Caco-2 (cell line): ENCODE measurements around the gene SIK2. TPM values are rescaled to one million over a fixed set of nuclear protein-coding genes. Genes with fewer than 3 reads are reported as not detected.

Source experiments
- BruUV-seq: library from RNA; stranded (reverse); fragments of 400-500 nt; replicated peaks from 2 replicates; lab custom pipeline; 2021; lab: Mats Ljungman, UMichigan
- CTCF ChIA-PET: fragments of 300-600 bp; sonication (Branson Sonifier 250); formaldehyde crosslinking; loops from one replicate; lab custom pipeline; 2022; ENCODE audit warnings: antibody characterized with exemption; lab: Charles Lee
- POLR2A ChIA-PET: fragments of 300-600 bp; sonication (Branson Sonifier 250); formaldehyde crosslinking; loops from one replicate; lab custom pipeline; 2022; ENCODE audit warnings: antibody characterized with exemption; lab: Charles Lee
- DNase-seq, 2 experiments: peaks; one replicate each; pipeline versions ENCODE4 v3.0.0 to v3.0.0-alpha.2; 2020 to 2022
- H3K27me3 ChIP-seq: replicated peaks from 2 replicates; pipeline ENCODE4 v1.6.0; 2011; ENCODE audit warnings: low read length; ENCODE audit not compliant: control insufficient read depth, insufficient read depth
- H3K36me3 ChIP-seq: 2 replicates; pipeline ENCODE4 v1.5.1; 2011; ENCODE audit warnings: low read length; ENCODE audit not compliant: control insufficient read depth, insufficient read depth
- H3K4me1 ChIP-seq: fragments of 250-450 bp; sonication (Bioruptor Pico); 2 replicates; pipeline ENCODE4 v1.5.1; 2020; ENCODE audit warnings: mild to moderate bottlenecking
- H3K4me3 ChIP-seq: 2 replicates; pipeline ENCODE4 v1.5.1; 2011; ENCODE audit warnings: low read depth, mild to moderate bottlenecking, control low read depth, low read length
- H3K9me3 ChIP-seq: fragments of 250-450 bp; sonication (Bioruptor Pico); 2 replicates; pipeline ENCODE4 v1.5.1; 2020; ENCODE audit warnings: mild to moderate bottlenecking, moderate library complexity
- H3K27ac Mint-ChIP-seq: one replicate; pipeline ENCODE4 v1.8.0; 2022; ENCODE audit warnings: mixed read lengths; ENCODE audit not compliant: unreplicated experiment
- H3K27me3 Mint-ChIP-seq: one replicate; pipeline ENCODE4 v1.8.0; 2022; ENCODE audit warnings: mixed read lengths; ENCODE audit not compliant: insufficient read depth, unreplicated experiment
- H3K36me3 Mint-ChIP-seq: one replicate; pipeline ENCODE4 v1.8.0; 2022; ENCODE audit warnings: mild to moderate bottlenecking, mixed read lengths; ENCODE audit not compliant: insufficient read depth, unreplicated experiment
- H3K4me1 Mint-ChIP-seq: one replicate; pipeline ENCODE4 v1.8.0; 2022; ENCODE audit warnings: low read depth, mixed read lengths; ENCODE audit not compliant: unreplicated experiment
- H3K4me3 Mint-ChIP-seq: one replicate; pipeline ENCODE4 v1.8.0; 2022; ENCODE audit warnings: mild to moderate bottlenecking, moderate library complexity, mixed read lengths; ENCODE audit not compliant: unreplicated experiment
- H3K9me3 Mint-ChIP-seq: one replicate; pipeline ENCODE4 v1.8.0; 2022; ENCODE audit warnings: mixed read lengths; ENCODE audit not compliant: unreplicated experiment
- CTCF ChIP-seq, 2 experiments: fragments of 200-600 bp in 1 of 2; IDR thresholded peaks; 1 replicate in 1 of 2; 2 replicates in 1 of 2; pipeline versions ENCODE4 v1.5.1 to v1.8.0; 2011 to 2022; ENCODE audit warnings: antibody characterized with exemption in 1 of 2, control low read depth in 1 of 2, inconsistent platforms in 1 of 2, low read depth in 1 of 2, low read length in 1 of 2, mild to moderate bottlenecking in 1 of 2, moderate library complexity in 1 of 2; ENCODE audit not compliant: insufficient read depth in 1 of 2, severe bottlenecking in 1 of 2, unreplicated experiment in 1 of 2
- intact Hi-C: fragments of 100-400 bp; cut with micrococcal nuclease; formaldehyde crosslinking; loops from one replicate; pipeline ENCODE4 v1.10.0; 2022; ENCODE audit not compliant: unreplicated experiment
- total RNA-seq: library from RNA; stranded (reverse); gene quantifications from 2 replicates; pipeline ENCODE4 v1.2.3, GENCODE V29; 2022

The SIK2 gene
- total RNA-seq, 1 experiment from 2014 or later = 40.2 TPM

- DNase-seq = no peak
- Histone ChIP-seq H3K9me3 (no peaks in the 10 kb centered on the region), H3K36me3 (peaks cover 7% of the 10 kb centered on the region), H3K4me3 (no peak overlapping the region), H3K27me3 (no peaks in the 10 kb centered on the region), H3K4me1 (peaks cover 21% of the 10 kb centered on the region)
- ChIA-PET POLR2A (no interaction called here), CTCF (interaction anchor here (0.6 to 1.5 kb wide), 3 partner anchors 9 to 196 kb away, joined by 3 to 4 read pairs (median 3); no protein-coding TSS in a partner anchor)
- BruUV-seq = no TSS peak
- Mint-ChIP-seq H3K27ac (peak overlapping the region; percentile 1), H3K36me3 (peaks cover 95% of the 10 kb centered on the region), H3K9me3 (no peaks in the 10 kb centered on the region), H3K27me3 (no peaks in the 10 kb centered on the region), H3K4me1 (peaks cover 21% of the 10 kb centered on the region), H3K4me3 (no peak overlapping the region)
- TF ChIP-seq CTCF (IDR thresholded peaks at IDR 0.05; ENCODE audit: insufficient read depth in 1 of 2, low read depth in 1 of 2, low read length in 1 of 2, severe bottlenecking in 1 of 2, unreplicated experiment in 1 of 2) = no peak
- intact Hi-C loops = no loop called here
Observed at GRCh38 chr11:111759376-111759775, 157.1 kb downstream of the SIK2 start.

GRCh38 chr11:111759778-111760407 lies 157.6 kb downstream of the SIK2 start:
- CTCF ChIA-PET = interaction anchor here (1.0 to 1.5 kb wide), 3 partner anchors 9 to 174 kb away, joined by 3 to 4 read pairs (median 3); no protein-coding TSS in a partner anchor
- Histone ChIP-seq H3K27me3 (no peaks in the 10 kb centered on the region), H3K36me3 (peaks cover 7% of the 10 kb centered on the region), H3K4me1 (peaks cover 24% of the 10 kb centered on the region), H3K9me3 (no peaks in the 10 kb centered on the region), H3K4me3 (no peak overlapping the region)
- peaks cover 93% of the 10 kb centered on the region for H3K36me3 Mint-ChIP-seq
- no peak for DNase-seq
- no peak overlapping the region for H3K4me3 Mint-ChIP-seq
- POLR2A ChIA-PET = no interaction called here
- no peaks in the 10 kb centered on the region for H3K27me3 Mint-ChIP-seq
- H3K9me3 Mint-ChIP-seq = no peaks in the 10 kb centered on the region
- TF ChIP-seq CTCF (IDR thresholded peaks at IDR 0.05; ENCODE audit: insufficient read depth in 1 of 2, low read depth in 1 of 2, low read length in 1 of 2, severe bottlenecking in 1 of 2, unreplicated experiment in 1 of 2) = no peak
- peak overlapping the region; percentile 1 for H3K27ac Mint-ChIP-seq
- intact Hi-C loops = no loop called here
- peaks cover 26% of the 10 kb centered on the region for H3K4me1 Mint-ChIP-seq
- no TSS peak for BruUV-seq

GRCh38 chr11:111761036-111761435 lies 158.8 kb downstream of the SIK2 start:
- TF ChIP-seq CTCF (IDR thresholded peaks at IDR 0.05; ENCODE audit: insufficient read depth in 1 of 2, low read depth in 1 of 2, low read length in 1 of 2, severe bottlenecking in 1 of 2, unreplicated experiment in 1 of 2) = no peak
- Histone ChIP-seq H3K4me1 (peaks cover 22% of the 10 kb centered on the region), H3K36me3 (peaks cover 4% of the 10 kb centered on the region; the same call in 1 of the 2 replicates), H3K4me3 (no peak overlapping the region), H3K27me3 (no peaks in the 10 kb centered on the region), H3K9me3 (no peaks in the 10 kb centered on the region)
- no peaks in the 10 kb centered on the region for H3K9me3 Mint-ChIP-seq
- no peak overlapping the region for H3K27ac Mint-ChIP-seq
- intact Hi-C loops = no loop called here
- no peaks in the 10 kb centered on the region for H3K27me3 Mint-ChIP-seq
- DNase-seq = no peak
- no TSS peak for BruUV-seq
- POLR2A ChIA-PET = no interaction called here
- H3K4me1 Mint-ChIP-seq = peaks cover 29% of the 10 kb centered on the region
- CTCF ChIA-PET = interaction anchor here (1.1 kb wide), 1 partner anchor 175 kb away, joined by 3 read pairs; no protein-coding TSS in a partner anchor
- H3K4me3 Mint-ChIP-seq = no peak overlapping the region
- H3K36me3 Mint-ChIP-seq = peaks cover 89% of the 10 kb centered on the region
